ENCODE measurements around the gene CDH9.

GRCh38 chr5:27011274-27011673, 27.1 kb downstream of the CDH9 start:
- no peak for TF ChIP-seq POLR2A (IDR thresholded peaks at IDR 0.05)
- TF ChIP-seq POLR2AphosphoS5 (IDR thresholded peaks at IDR 0.05): no peak
